Medulla oblongata (tissue), 1 donor: Measurements from ENCODE around the gene XPO5.

ENCODE experiments used
- DNase-seq: peaks from one replicate; pipeline ENCODE4 v3.0.0-alpha.2; 2015; ENCODE audit errors: extremely low spot score

Gene XPO5

GRCh38 chr6:43472515-43472914, 103.3 kb downstream of the XPO5 start:
- no peak for DNase-seq
